HUDEP-2 (cell line): Measurements from ENCODE around the gene ACKR1.

Experiments used
- DNase-seq, 76 experiments: peaks; one replicate each; lab custom pipeline; 2025; ENCODE audit not compliant: unreplicated experiment in 76 of 76; lab: John Stamatoyannopoulos, UW

Gene ACKR1

DNA sequence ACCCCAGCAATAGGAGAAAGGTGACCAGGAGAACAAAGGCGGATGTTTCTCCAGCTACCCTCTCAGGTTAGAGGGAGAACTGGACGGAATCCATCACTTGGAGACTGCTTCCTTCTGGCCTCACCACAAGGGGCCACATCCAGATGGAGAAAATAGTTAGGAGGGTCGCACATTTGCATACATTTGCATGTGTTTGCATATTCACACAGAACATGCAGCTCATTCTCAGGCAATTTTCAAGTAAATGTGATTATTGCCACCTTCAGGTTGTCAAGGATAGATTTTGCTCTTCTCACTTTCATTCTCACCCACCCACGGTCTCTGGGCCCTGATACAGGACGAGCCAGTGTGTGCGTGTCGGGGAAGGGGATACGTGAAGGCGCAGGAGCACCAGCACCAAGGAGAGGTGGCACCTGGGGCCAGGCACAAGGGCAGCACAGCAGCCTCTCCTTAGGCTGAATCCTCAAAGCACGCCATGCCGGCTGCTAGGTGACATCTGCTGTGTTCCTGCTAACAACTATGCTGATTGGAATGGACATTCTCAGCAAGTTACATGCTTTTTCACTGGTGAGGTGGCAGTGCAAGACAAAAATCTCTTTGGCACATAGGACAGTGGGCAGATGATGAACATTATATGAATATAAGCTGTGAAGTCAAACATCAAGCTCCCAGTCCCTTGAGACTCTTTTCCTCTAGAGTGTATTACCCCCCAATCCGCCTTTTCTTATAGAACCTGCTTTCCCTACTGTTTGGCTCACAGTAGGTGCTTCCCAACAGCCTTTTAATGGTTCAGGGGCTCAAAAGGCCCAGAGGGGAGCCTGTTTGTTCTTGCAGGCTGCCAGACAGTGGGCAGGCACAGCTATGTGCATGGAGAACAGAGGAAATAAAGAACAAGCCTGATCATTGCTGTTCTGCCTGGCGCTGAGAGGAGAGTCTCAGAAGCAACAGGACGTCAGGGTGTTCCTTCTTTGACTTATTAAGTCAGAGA, 14.3 kb downstream of the ACKR1 start:
- DNase-seq = no peak

DNA sequence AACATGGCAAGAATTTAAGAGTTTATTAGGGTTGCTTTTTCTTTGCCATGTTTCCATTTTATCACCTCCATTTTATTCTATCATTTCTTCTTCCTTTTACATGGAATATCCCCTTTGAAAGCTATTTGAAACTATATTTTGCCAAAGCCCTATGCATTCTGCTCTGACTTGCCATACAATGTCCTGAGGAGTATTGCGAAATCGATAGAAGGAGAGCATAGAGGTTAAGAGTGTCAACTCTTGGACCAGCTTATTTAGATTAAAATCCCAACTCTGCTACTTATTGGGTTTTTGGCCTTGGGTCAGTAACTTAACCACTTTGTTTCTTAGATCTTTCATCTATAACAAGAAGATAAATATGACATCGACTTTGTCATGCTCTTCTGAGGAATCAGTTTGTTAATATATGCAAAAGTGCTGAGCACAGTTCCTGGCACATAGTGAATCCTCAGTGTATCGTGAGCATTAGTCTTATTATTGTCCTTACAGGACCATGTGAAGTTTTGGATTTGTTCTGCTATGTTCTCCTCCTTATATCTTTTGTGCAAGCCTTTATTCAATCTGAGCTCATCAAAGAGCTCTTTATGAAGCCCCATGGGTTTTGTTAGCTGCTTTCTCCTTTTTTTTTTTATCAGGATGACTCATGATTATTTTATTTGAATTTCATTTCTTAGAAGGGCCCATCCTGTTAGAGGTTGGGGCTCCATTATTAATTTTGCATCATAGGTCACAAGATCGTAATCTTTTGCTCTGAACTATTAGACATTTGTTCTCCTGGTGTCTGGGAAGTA, 17.6 kb downstream of the ACKR1 start:
- DNase-seq = no peak

DNA sequence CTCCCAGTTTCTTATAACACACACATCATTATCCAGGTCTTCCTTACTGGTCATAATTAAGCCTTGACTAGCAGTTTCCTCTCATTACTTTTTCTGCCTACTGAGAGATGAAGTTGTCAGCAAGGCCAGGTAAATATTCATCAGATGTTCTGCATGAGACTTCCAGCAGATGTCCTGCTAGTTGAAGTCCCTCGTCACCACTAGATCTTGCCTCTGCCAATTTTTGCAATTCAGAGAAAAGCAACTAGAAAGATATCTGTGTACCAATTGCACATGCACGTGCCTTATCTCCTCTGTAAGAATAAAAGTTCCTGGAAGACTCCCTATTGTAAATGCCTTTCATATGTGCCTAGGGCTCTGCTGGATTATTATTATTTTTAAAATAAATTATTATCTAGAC, 18.3 kb downstream of the ACKR1 start:
- peak in 34 of 76 experiments; percentile 13 to 83 (median 47) for DNase-seq

DNA sequence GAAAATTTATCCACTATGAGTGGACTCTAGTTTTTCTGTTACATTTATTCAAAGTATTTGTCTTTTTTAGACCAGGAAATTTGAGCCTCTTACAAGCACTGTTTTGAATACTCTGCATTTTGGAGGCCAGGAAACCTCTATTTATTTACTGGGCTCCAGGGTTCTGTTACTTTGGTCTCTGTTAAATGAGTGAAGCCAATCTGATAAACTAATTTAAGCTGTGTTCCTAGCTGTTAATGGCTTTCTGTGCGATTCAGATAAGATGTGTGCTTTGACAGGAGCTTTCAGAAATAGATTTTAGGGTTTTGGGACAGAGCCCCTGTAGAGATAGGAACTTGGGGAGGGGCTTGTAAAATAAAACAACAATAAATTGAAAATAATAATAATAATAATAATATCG, 23.9 kb downstream of the ACKR1 start:
- peak in 24 of 76 experiments; percentile 4 to 72 (median 28) for DNase-seq

DNA sequence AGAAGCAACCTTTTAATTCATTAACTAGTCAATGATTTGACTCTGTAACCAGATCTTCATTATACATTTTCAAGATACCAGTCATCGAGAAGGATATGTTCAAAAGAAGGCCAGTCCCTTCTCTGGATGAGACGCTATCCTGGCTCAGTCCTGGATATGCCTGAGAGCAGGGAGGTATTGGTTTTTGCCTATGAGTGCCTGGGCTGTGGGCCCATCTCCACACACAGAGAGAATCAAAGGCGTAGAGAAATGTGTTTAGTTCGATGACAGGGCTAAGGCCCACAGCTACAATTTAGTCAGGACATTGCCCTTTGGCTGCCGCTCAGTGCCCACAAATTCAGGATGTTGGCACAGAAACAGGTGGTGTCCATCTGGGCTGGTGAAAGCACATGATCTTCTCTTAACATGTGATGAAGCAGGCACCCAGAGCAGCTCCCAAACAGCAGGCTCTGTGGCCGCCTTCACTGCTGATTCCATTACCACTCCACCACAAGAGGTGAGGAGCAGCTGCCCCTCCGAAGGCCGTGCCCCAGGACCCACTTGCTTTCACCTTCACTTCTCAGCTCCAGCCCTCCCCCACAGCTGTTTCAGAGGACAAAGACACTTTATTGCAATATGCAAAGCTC, 24.7 kb downstream of the ACKR1 start:
- DNase-seq = peak in 2 of 76 experiments; percentile 22 to 42

DNA sequence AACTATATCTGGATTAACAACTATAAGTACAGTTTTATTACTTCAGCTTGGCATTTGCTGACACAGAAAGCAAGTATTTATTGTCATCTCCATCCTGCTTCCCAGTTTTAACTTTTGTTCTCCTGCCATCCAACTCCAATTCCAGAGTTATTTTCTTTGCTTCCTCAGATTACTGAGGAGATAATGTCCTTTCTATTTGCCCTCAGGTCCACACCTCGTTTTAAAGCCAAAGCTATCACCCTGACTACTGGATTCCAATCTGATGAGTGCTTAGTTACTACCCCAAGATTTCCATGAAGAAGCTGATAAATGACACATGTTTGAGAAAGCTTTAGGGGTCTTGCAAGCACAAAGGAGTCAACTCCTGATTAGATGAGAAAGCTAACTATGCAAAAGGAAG, 25.2 kb downstream of the ACKR1 start:
- no peak for DNase-seq

DNA sequence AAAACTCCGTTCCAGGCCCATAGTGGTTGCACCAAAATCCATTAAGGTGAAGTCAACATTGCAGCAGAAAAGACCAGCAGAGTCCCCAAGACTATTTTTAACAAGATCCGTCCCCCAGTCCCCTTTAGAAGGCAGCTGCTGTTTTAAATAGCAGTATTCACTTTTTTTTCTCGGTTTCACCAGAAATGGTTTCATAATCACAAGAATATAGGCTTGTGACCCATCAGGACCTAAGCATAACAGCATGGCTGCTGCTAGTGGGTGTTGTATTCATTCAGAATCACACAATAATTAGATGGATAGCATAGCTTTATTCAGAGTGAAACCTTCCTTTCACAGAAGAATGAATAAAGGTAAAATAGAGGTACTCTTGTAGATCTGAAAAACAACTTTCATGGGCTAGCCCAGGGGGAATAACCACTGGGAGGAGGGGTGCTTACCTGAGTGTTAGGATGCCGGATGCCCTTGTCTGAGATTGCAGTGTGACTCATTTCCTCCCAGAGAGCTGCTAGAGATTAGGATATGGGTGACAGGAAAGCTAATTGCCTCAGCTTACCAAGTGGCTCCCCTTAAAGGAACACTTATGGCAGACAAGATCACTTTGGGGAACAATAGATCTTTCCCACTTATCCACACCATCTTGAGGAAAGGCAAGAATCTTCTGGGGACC, 35.0 kb downstream of the ACKR1 start:
- no peak for DNase-seq

DNA sequence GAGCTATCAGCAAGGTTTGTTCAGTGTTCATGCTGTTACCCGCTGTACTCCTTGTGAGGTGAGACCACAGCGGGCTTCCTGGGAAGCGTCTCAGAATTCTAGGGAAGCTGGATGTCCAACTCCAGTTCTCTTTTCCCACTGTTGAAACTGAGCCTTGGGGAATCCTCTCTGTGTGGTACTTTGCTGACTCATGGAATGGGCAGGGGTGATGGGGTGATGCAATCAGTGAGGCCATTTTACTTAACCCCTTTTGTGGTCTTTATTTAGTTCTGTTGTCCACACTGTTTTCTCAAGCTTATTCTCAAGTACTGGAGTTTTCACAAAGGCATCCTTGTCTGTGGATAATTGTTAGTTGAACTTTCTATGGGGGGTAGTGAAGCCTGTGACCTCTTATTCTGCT, 42.6 kb downstream of the ACKR1 start:
- DNase-seq = no peak

DNA sequence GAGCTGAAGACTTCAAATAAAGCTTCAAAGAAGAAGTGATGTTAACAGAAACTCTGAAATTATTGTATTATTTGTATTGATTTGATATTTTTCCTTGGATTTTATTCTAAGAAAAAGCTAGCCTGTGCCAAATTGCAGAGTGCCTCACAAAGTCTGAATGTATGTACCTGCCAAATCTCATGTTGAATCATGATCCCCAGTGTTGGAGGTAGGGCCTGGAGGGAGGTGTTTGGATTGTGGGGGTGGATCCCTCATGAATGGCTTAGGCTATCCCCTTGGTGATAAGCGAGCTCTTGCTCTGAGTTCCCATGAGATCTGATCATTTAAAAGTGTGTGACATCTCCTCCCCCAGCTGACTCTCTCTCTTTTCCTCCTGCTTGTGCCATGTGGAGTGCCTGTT, 43.6 kb downstream of the ACKR1 start:
- DNase-seq = no peak

DNA sequence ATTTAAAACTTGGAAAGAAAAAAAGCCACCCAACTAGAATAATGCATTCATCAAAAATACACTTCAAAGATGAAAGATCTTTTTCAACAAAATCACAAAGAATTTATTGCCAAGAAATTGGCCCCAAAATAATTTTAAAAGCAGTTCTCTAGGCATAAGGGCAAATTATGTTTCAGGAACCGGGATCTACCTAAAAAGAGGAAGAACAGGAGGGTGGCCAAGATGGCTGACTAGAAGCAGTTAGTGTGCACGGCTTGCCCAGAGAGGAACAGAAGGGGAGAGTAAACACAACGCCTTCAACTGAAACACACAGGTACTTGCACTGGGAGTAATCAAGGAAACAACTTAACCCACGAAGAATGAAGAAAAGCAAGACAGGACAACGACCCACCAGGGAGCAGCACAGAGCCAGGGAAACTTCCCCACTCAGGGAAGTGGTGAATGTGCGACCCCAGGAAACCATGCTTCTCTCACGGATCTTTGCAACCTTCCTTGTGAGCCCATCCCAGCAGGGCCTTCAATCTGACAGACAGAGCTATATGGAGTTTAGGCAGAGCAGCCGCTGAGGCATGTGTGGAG, 46.1 kb downstream of the ACKR1 start:
- peak in 4 of 76 experiments; percentile 4 to 13 (median 7) for DNase-seq
